Neural cell (in vitro differentiated cells): ENCODE data around the gene SUMF1. TPM values are rescaled to one million over a fixed set of nuclear protein-coding genes. Genes with fewer than 3 reads are reported as not detected.

Source experiments
- H2AFZ ChIP-seq: fragments of 200-600, 300-800 bp; sonication (generic), shearing (Covaris generic); 2 replicates; pipeline ENCODE4 v1.6.0; 2014; ENCODE audit warnings: low read depth, mild to moderate bottlenecking, antibody characterized with exemption, low read length, moderate library complexity
- H3F3A ChIP-seq: fragments of 200-600 bp; shearing (Covaris generic); 2 replicates; pipeline ENCODE4 v1.6.1; 2016; ENCODE audit warnings: mild to moderate bottlenecking, moderate library complexity, mixed read lengths, antibody characterized with exemption, low read length; ENCODE audit not compliant: insufficient read depth, poor library complexity, severe bottlenecking
- H3K27ac ChIP-seq: fragments of 200-600, 300-800 bp; sonication (generic), shearing (Covaris generic); 2 replicates; pipeline ENCODE4 v1.5.1; 2014; ENCODE audit warnings: mild to moderate bottlenecking, low read length, moderate library complexity
- H3K27me3 ChIP-seq: fragments of 300-800, 200-600 bp; sonication (generic), shearing (Covaris generic); 2 replicates; pipeline ENCODE4 v1.6.0; 2014; ENCODE audit warnings: mild to moderate bottlenecking, low read depth, low read length, moderate library complexity; ENCODE audit not compliant: insufficient read depth
- H3K36me3 ChIP-seq: fragments of 300-800, 200-600 bp; sonication (generic), shearing (Covaris generic); 2 replicates; pipeline ENCODE4 v1.5.1; 2014; ENCODE audit warnings: mild to moderate bottlenecking, antibody characterized with exemption, low read length, moderate library complexity; ENCODE audit not compliant: insufficient read depth
- H3K4me2 ChIP-seq: fragments of 300-800, 200-600 bp; sonication (generic), shearing (Covaris generic); 2 replicates; pipeline ENCODE4 v1.6.0; 2014; ENCODE audit warnings: mild to moderate bottlenecking, low read length
- H3K4me3 ChIP-seq: fragments of 300-800, 200-600 bp; sonication (generic), shearing (Covaris generic); 2 replicates; pipeline ENCODE4 v1.5.1; 2014; ENCODE audit warnings: mild to moderate bottlenecking, low read length, moderate library complexity
- H3K79me2 ChIP-seq: fragments of 200-600 bp; shearing (Covaris generic); replicated peaks from 2 replicates; pipeline ENCODE4 v1.6.0; 2014; ENCODE audit warnings: mild to moderate bottlenecking, low read length, moderate library complexity; ENCODE audit not compliant: insufficient read depth
- H3K9ac ChIP-seq: fragments of 300-800, 200-600 bp; sonication (generic), shearing (Covaris generic); 2 replicates; pipeline ENCODE4 v1.6.1; 2016; ENCODE audit warnings: mild to moderate bottlenecking, low read length, mixed read lengths
- H3K9me2 ChIP-seq: fragments of 200-600 bp; shearing (Covaris generic); 2 replicates; pipeline ENCODE4 v1.6.1; 2016; ENCODE audit warnings: mild to moderate bottlenecking, low read length, mixed read lengths; ENCODE audit not compliant: insufficient read depth
- H3K9me3 ChIP-seq: fragments of 200-600, 300-800 bp; sonication (generic), shearing (Covaris generic); 2 replicates; pipeline ENCODE4 v1.6.1; 2016; ENCODE audit warnings: mild to moderate bottlenecking, mixed run types, low read length, moderate library complexity, mixed read lengths
- H4K20me1 ChIP-seq: fragments of 200-600 bp; shearing (Covaris generic); 2 replicates; pipeline ENCODE4 v1.6.1; 2016; ENCODE audit warnings: mild to moderate bottlenecking, mixed run types; ENCODE audit not compliant: insufficient read depth
- EP300 ChIP-seq: fragments of 450-650 bp; conservative IDR thresholded peaks from 2 replicates; pipeline ENCODE4 v1.6.1; 2014; ENCODE audit warnings: antibody characterized with exemption, mild to moderate bottlenecking, moderate library complexity; ENCODE audit not compliant: poor library complexity, severe bottlenecking
- EZH2 ChIP-seq: fragments of 200-600, 300-800 bp; shearing (Covaris generic), sonication (generic); IDR thresholded peaks from 2 replicates; pipeline ENCODE4 v1.6.1; 2014; ENCODE audit warnings: antibody characterized with exemption, low read length, borderline replicate concordance, mild to moderate bottlenecking; ENCODE audit not compliant: insufficient read depth, poor library complexity, severe bottlenecking
- MXI1 ChIP-seq: fragments of 450-650 bp; conservative IDR thresholded peaks from 2 replicates; pipeline ENCODE4 v1.6.1; 2014; ENCODE audit warnings: antibody characterized with exemption, mild to moderate bottlenecking; ENCODE audit not compliant: poor library complexity, severe bottlenecking
- POLR2AphosphoS5 ChIP-seq: IDR thresholded peaks from 2 replicates; pipeline ENCODE4 v1.6.1; 2012
- RAD21 ChIP-seq: fragments of 450-650 bp; conservative IDR thresholded peaks from 2 replicates; pipeline ENCODE4 v1.6.1; 2014; ENCODE audit warnings: antibody characterized with exemption, mild to moderate bottlenecking, moderate library complexity
- SMC3 ChIP-seq: fragments of 450-650 bp; conservative IDR thresholded peaks from 2 replicates; pipeline ENCODE4 v1.6.1; 2014; ENCODE audit warnings: antibody characterized with exemption, mild to moderate bottlenecking, moderate library complexity; ENCODE audit not compliant: poor library complexity
- polyA plus RNA-seq: library from polyadenylated mRNA; depleted of rRNA; stranded (reverse); fragments of >200 nt; gene quantifications from 2 replicates; pipeline ENCODE4 v1.2.3, GENCODE V29; 2014
- TF ChIP-seq, protein P1 (sequence below): fragments of 450-650 bp; IDR thresholded peaks from 2 replicates; pipeline ENCODE4 v1.5.1; 2014; ENCODE audit warnings: antibody characterized with exemption, mild to moderate bottlenecking, moderate library complexity; ENCODE audit not compliant: poor library complexity, severe bottlenecking
- TF ChIP-seq, protein P2 (sequence below): IDR thresholded peaks from 2 replicates; pipeline ENCODE4 v1.6.1; 2012; ENCODE audit warnings: borderline replicate concordance

SUMF1 gene
- polyA plus RNA-seq, 1 donor from 2014 or later = 3.6 TPM

DNA sequence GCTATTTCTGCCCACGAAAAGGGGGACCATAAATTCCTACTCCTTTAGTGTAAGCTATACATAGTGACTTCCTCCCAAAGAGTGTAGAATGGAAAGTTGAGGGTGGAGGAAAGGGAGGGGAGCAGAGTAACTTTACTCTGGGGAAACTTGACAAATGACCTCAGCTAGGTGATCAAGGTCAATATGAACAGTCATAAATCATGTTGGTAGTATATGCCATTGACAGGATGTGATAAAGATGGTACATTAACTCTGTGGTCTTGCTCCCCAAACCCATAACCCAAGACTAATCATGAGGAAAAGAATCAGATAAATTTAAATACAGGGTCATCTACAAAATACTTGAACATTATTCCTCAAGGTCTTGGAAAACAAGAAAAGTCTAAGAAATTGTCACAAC lies 145.3 kb downstream of the SUMF1 start:
- Histone ChIP-seq H3K79me2 (no peaks in the 10 kb centered on the region), H2AFZ (no peak overlapping the region), H3K4me2 (no peak overlapping the region), H4K20me1 (no peaks in the 10 kb centered on the region), H3K36me3 (peaks cover 8% of the 10 kb centered on the region), H3K9ac (no peak overlapping the region), H3K27me3 (no peaks in the 10 kb centered on the region), H3K9me2 (no peaks in the 10 kb centered on the region), H3K4me3 (no peak overlapping the region), H3K9me3 (peaks cover 1% of the 10 kb centered on the region), H3F3A (no peaks in the 10 kb centered on the region), H3K27ac (no peak overlapping the region)
- TF ChIP-seq, protein P1, sequence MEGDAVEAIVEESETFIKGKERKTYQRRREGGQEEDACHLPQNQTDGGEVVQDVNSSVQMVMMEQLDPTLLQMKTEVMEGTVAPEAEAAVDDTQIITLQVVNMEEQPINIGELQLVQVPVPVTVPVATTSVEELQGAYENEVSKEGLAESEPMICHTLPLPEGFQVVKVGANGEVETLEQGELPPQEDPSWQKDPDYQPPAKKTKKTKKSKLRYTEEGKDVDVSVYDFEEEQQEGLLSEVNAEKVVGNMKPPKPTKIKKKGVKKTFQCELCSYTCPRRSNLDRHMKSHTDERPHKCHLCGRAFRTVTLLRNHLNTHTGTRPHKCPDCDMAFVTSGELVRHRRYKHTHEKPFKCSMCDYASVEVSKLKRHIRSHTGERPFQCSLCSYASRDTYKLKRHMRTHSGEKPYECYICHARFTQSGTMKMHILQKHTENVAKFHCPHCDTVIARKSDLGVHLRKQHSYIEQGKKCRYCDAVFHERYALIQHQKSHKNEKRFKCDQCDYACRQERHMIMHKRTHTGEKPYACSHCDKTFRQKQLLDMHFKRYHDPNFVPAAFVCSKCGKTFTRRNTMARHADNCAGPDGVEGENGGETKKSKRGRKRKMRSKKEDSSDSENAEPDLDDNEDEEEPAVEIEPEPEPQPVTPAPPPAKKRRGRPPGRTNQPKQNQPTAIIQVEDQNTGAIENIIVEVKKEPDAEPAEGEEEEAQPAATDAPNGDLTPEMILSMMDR = no peak
- TF ChIP-seq EZH2 (no peak), RAD21 (no peak)

DNA sequence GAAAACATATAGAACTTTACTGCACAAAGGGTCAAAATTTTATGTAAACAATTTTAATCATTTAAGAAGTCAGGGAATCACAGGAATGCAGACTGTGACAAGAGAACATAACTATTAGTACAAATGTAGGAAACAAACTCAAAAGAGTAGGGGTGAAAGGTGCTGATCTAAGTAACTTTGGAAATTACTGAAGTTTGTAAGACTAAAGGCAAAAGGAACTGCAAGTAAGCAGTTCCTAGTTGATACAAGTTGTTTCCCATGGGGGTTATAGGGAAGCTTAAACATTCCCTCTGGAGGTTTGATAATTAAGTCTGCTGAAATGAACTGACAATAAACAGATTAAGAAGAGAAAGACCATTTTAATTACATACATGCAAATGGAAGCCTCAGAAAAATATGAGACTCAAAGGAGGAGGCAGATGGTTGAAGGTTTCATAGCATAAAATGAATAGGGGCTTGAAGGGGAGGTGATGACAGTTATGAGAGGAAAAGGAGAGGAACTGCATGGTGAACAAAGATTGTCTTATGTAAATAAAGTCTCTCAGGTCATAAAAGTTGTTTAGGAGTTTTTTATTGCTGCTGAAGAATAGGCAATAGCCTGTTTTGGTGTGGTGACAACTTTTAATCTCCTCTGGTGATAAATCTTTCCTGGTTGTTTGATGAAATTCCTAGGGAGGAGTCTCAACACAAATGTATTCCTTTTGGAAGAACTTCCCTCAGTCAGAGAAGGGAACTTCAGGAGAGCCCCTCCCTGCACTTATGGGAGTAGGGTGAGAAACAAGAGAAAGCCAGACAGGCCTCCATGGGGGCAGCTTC lies 146.8 kb downstream of the SUMF1 start:
- peaks cover 5% of the 10 kb centered on the region for H3K9me3 ChIP-seq
- H3K79me2 ChIP-seq = no peaks in the 10 kb centered on the region
- H3K27ac ChIP-seq = no peak overlapping the region
- peaks cover 9% of the 10 kb centered on the region for H3K36me3 ChIP-seq
- H3K9me2 ChIP-seq = no peaks in the 10 kb centered on the region
- TF ChIP-seq, protein P2, sequence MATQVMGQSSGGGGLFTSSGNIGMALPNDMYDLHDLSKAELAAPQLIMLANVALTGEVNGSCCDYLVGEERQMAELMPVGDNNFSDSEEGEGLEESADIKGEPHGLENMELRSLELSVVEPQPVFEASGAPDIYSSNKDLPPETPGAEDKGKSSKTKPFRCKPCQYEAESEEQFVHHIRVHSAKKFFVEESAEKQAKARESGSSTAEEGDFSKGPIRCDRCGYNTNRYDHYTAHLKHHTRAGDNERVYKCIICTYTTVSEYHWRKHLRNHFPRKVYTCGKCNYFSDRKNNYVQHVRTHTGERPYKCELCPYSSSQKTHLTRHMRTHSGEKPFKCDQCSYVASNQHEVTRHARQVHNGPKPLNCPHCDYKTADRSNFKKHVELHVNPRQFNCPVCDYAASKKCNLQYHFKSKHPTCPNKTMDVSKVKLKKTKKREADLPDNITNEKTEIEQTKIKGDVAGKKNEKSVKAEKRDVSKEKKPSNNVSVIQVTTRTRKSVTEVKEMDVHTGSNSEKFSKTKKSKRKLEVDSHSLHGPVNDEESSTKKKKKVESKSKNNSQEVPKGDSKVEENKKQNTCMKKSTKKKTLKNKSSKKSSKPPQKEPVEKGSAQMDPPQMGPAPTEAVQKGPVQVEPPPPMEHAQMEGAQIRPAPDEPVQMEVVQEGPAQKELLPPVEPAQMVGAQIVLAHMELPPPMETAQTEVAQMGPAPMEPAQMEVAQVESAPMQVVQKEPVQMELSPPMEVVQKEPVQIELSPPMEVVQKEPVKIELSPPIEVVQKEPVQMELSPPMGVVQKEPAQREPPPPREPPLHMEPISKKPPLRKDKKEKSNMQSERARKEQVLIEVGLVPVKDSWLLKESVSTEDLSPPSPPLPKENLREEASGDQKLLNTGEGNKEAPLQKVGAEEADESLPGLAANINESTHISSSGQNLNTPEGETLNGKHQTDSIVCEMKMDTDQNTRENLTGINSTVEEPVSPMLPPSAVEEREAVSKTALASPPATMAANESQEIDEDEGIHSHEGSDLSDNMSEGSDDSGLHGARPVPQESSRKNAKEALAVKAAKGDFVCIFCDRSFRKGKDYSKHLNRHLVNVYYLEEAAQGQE = no peak
- TF ChIP-seq POLR2AphosphoS5 (no peak), MXI1 (no peak)
- H3K4me2 ChIP-seq = no peak overlapping the region
- no peaks in the 10 kb centered on the region for H4K20me1 ChIP-seq
- H2AFZ ChIP-seq = no peak overlapping the region
- no peak overlapping the region for H3K9ac ChIP-seq
- H3K4me3 ChIP-seq = no peak overlapping the region
- H3F3A ChIP-seq = no peaks in the 10 kb centered on the region
- no peaks in the 10 kb centered on the region for H3K27me3 ChIP-seq

DNA sequence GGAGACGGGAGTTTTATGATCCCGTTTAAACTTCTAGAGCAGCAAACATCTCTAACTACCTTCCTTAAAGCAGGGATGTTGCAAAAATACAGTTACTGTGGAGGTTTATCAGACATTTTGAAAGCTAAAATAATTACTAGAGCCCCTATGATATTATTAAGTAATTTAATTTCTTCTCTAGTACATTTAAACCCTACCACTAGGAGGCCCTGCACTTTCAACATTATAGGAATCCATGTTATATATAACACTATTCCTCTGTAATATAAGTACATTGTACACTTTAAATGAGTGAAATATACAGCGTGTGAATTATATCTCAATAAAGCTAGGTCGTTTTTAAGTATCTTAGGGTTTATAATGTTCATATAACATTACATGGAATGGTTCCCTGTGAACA lies 152.4 kb downstream of the SUMF1 start:
- Histone ChIP-seq H3K27ac (no peak overlapping the region), H3K9ac (no peak overlapping the region), H3F3A (no peaks in the 10 kb centered on the region), H3K27me3 (no peaks in the 10 kb centered on the region), H4K20me1 (no peaks in the 10 kb centered on the region), H2AFZ (no peak overlapping the region), H3K36me3 (peaks cover 17% of the 10 kb centered on the region), H3K4me3 (no peak overlapping the region), H3K9me2 (no peaks in the 10 kb centered on the region), H3K9me3 (peaks cover 5% of the 10 kb centered on the region), H3K4me2 (no peak overlapping the region), H3K79me2 (no peaks in the 10 kb centered on the region)
- TF ChIP-seq MXI1 (no peak), SMC3 (no peak), RAD21 (no peak), EP300 (no peak), EZH2 (no peak), POLR2AphosphoS5 (no peak)
- TF ChIP-seq, protein P2 = no peak
- TF ChIP-seq, protein P1 = no peak
